PC-3 (cell line): ENCODE data around the gene PLEKHO1. TPM values are rescaled to one million over a fixed set of nuclear protein-coding genes. Genes with fewer than 3 reads are reported as not detected.

Source experiments
- ATAC-seq: fragments of 200-7000 bp; cut with Tn5 transposase; 2 replicates; pipeline ENCODE4 v1.9.1; 2020; ENCODE audit warnings: mild to moderate bottlenecking, moderate library complexity
- BruUV-seq: library from RNA; stranded (reverse); fragments of 400-500 nt; replicated peaks from 2 replicates; lab custom pipeline; 2021; lab: Mats Ljungman, UMichigan
- CTCF ChIA-PET: fragments of 300-600 bp; sonication (Branson Sonifier 250); formaldehyde crosslinking; loops from one replicate; lab custom pipeline; 2022; ENCODE audit warnings: antibody characterized with exemption; lab: Charles Lee
- POLR2A ChIA-PET: fragments of 300-600 bp; sonication (Branson Sonifier 250); formaldehyde crosslinking; loops from one replicate; lab custom pipeline; 2022; ENCODE audit warnings: antibody characterized with exemption; ENCODE audit not compliant: unreplicated experiment; lab: Charles Lee
- DNase-seq: peaks from one replicate; pipeline ENCODE4 v3.0.0-alpha.2; 2015
- H2AFZ ChIP-seq: fragments of 300-600 bp; sonication (generic); 2 replicates; pipeline ENCODE4 v1.6.0; 2016; ENCODE audit warnings: antibody characterized with exemption, low read length
- H3F3A ChIP-seq: fragments of 300-600 bp; sonication (generic); one replicate; pipeline ENCODE4 v1.6.0; 2017; ENCODE audit warnings: antibody characterized with exemption, low read length, control low read depth, mild to moderate bottlenecking; ENCODE audit not compliant: unreplicated experiment
- H3K27ac ChIP-seq: fragments of 300-600 bp; sonication (generic); 2 replicates; pipeline ENCODE4 v1.5.1; 2016; ENCODE audit warnings: mild to moderate bottlenecking, low read length
- H3K27me3 ChIP-seq: fragments of 300-600 bp; sonication (generic); 2 replicates; pipeline ENCODE4 v1.6.1; 2016; ENCODE audit warnings: low read length, mixed read lengths
- H3K36me3 ChIP-seq: fragments of 300-600 bp; sonication (generic); 2 replicates; pipeline ENCODE4 v1.6.1; 2016; ENCODE audit warnings: low read depth, mixed run types, low read length, mixed read lengths
- H3K4me1 ChIP-seq: fragments of 300-600 bp; sonication (generic); 2 replicates; pipeline ENCODE4 v1.5.1; 2016; ENCODE audit warnings: low read length; ENCODE audit not compliant: insufficient read depth
- H3K4me2 ChIP-seq: fragments of 300-600 bp; sonication (generic); 2 replicates; pipeline ENCODE4 v1.6.0; 2016; ENCODE audit warnings: low read length
- H3K4me3 ChIP-seq: fragments of 300-600 bp; sonication (generic); 2 replicates; pipeline ENCODE4 v1.5.1; 2016; ENCODE audit warnings: mild to moderate bottlenecking, low read length, mixed read lengths
- H3K79me2 ChIP-seq: fragments of 300-600 bp; sonication (generic); 2 replicates; pipeline ENCODE4 v1.6.1; 2017; ENCODE audit warnings: low read length, mixed read lengths
- H3K9ac ChIP-seq: fragments of 300-600 bp; sonication (generic); 2 replicates; pipeline ENCODE4 v1.6.0; 2016; ENCODE audit warnings: mild to moderate bottlenecking, low read length
- H3K9me2 ChIP-seq: fragments of 300-600 bp; sonication (generic); replicated peaks from 2 replicates; pipeline ENCODE4 v1.6.1; 2016; ENCODE audit warnings: mixed run types, low read length, mixed read lengths
- H3K9me3 ChIP-seq: fragments of 300-600 bp; sonication (generic); 2 replicates; pipeline ENCODE4 v1.6.1; 2016; ENCODE audit warnings: low read length, mixed read lengths
- H4K20me1 ChIP-seq: fragments of 300-600 bp; sonication (generic); 2 replicates; pipeline ENCODE4 v1.6.1; 2016; ENCODE audit warnings: low read length, mixed read lengths
- CTCF ChIP-seq: fragments of 300-600 bp; sonication (generic); conservative IDR thresholded peaks from 2 replicates; pipeline ENCODE4 v1.5.1; 2017; ENCODE audit warnings: antibody characterized with exemption, low read depth, mild to moderate bottlenecking, low read length
- EZH2 ChIP-seq: fragments of 300-600 bp; sonication (generic); IDR thresholded peaks from one replicate; pipeline ENCODE4 v1.6.1; 2017; ENCODE audit warnings: antibody characterized with exemption, mild to moderate bottlenecking, low read length; ENCODE audit not compliant: unreplicated experiment
- EZH2phosphoT487 ChIP-seq: fragments of 300-600 bp; sonication (generic); IDR thresholded peaks from 2 replicates; pipeline ENCODE4 v1.6.1; 2018; ENCODE audit warnings: mild to moderate bottlenecking, antibody characterized with exemption, low read length, borderline replicate concordance
- intact Hi-C: fragments of 100-400 bp; cut with micrococcal nuclease; formaldehyde crosslinking; loops from 2 replicates; pipeline ENCODE4 v1.9.0; 2023
- total RNA-seq: library from RNA; depleted of rRNA; stranded (reverse); fragments of >200 nt; gene quantifications from 2 replicates; pipeline ENCODE4 v1.2.3, GENCODE V29; 2014

Gene PLEKHO1
- total RNA-seq, 1 experiment from 2014 or later, result 13.8 TPM

- DNase-seq (no peak), ATAC-seq (no peak)
- Histone ChIP-seq H3K9me2 (no peaks in the 10 kb centered on the region), H3K27ac (no peak overlapping the region), H3F3A (no peaks in the 10 kb centered on the region), H2AFZ (no peak overlapping the region), H3K4me2 (no peak overlapping the region), H3K9ac (no peak overlapping the region), H3K36me3 (no peaks in the 10 kb centered on the region), H3K27me3 (no peaks in the 10 kb centered on the region), H4K20me1 (no peaks in the 10 kb centered on the region), H3K79me2 (no peaks in the 10 kb centered on the region), H3K4me3 (no peak overlapping the region), H3K4me1 (no peaks in the 10 kb centered on the region), H3K9me3 (no peaks in the 10 kb centered on the region)
- intact Hi-C loops, result no loop called here
- ChIA-PET POLR2A (no interaction called here), CTCF (interaction anchor here (1.7 kb wide), 1 partner anchor 8 kb away, joined by 12 read pairs; no protein-coding TSS in a partner anchor)
- BruUV-seq, result no TSS peak
- TF ChIP-seq EZH2phosphoT487, result no peak
- no peak for TF ChIP-seq EZH2
- TF ChIP-seq CTCF, result no peak
Measured at GRCh38 chr1:150178548-150178947, 28.8 kb downstream of the PLEKHO1 start.

GRCh38 chr1:150179867-150180266, 30.2 kb downstream of the PLEKHO1 start:
- no peaks in the 10 kb centered on the region for H3K9me2 ChIP-seq
- H3K79me2 ChIP-seq, result no peaks in the 10 kb centered on the region
- no peaks in the 10 kb centered on the region for H4K20me1 ChIP-seq
- no TSS peak for BruUV-seq
- ChIA-PET POLR2A (no interaction called here), CTCF (interaction anchor here (0.7 kb wide), 1 partner anchor 14 kb away, joined by 3 read pairs; no protein-coding TSS in a partner anchor)
- no peaks in the 10 kb centered on the region for H3K9me3 ChIP-seq
- H2AFZ ChIP-seq, result no peak overlapping the region
- H3K27ac ChIP-seq, result no peak overlapping the region
- intact Hi-C loops, result loop anchor here (10.0 kb wide), 1 partner anchor 285 kb away; the partner anchor contains the start of gene BOLA1
- no peak for DNase-seq
- H3K36me3 ChIP-seq, result no peaks in the 10 kb centered on the region
- H3K27me3 ChIP-seq, result no peaks in the 10 kb centered on the region
- no peak overlapping the region for H3K4me2 ChIP-seq
- ATAC-seq, result no peak
- no peak overlapping the region for H3K4me3 ChIP-seq
- TF ChIP-seq EZH2 (no peak), CTCF (no peak), EZH2phosphoT487 (no peak)
- no peaks in the 10 kb centered on the region for H3F3A ChIP-seq
- H3K4me1 ChIP-seq, result no peaks in the 10 kb centered on the region
- H3K9ac ChIP-seq, result no peak overlapping the region

- H3K79me2 ChIP-seq, result no peaks in the 10 kb centered on the region
- H3K9me2 ChIP-seq, result no peaks in the 10 kb centered on the region
- ATAC-seq, result no peak
- no peak overlapping the region for H3K4me2 ChIP-seq
- no peaks in the 10 kb centered on the region for H3K9me3 ChIP-seq
- H3K36me3 ChIP-seq, result no peaks in the 10 kb centered on the region
- intact Hi-C loops, result loop anchor here (10.0 kb wide), 1 partner anchor 286 kb away; the partner anchor contains the start of gene BOLA1
- no peaks in the 10 kb centered on the region for H3K4me1 ChIP-seq
- no peak overlapping the region for H3K27ac ChIP-seq
- ChIA-PET POLR2A (no interaction called here), CTCF (no interaction called here)
- no peak for DNase-seq
- H3K9ac ChIP-seq, result no peak overlapping the region
- H3F3A ChIP-seq, result no peaks in the 10 kb centered on the region
- H2AFZ ChIP-seq, result no peak overlapping the region
- no peak overlapping the region for H3K4me3 ChIP-seq
- no TSS peak for BruUV-seq
- H4K20me1 ChIP-seq, result no peaks in the 10 kb centered on the region
- TF ChIP-seq CTCF, result no peak
- no peak for TF ChIP-seq EZH2phosphoT487
- TF ChIP-seq EZH2, result no peak
- no peaks in the 10 kb centered on the region for H3K27me3 ChIP-seq
Measured at GRCh38 chr1:150180474-150180873, 30.8 kb downstream of the PLEKHO1 start.
